IPS-18a (cell line): ENCODE data around the gene NPAS2.

Source experiments
- H3K27ac ChIP-seq: one replicate; pipeline ENCODE4 v1.5.1; 2013; ENCODE audit warnings: low read length
- H3K27me3 ChIP-seq: one replicate; pipeline ENCODE4 v1.6.1; 2013; ENCODE audit warnings: mild to moderate bottlenecking, low read length; ENCODE audit not compliant: control insufficient read depth, insufficient read depth
- H3K36me3 ChIP-seq: one replicate; pipeline ENCODE4 v1.6.1; 2013; ENCODE audit warnings: low read depth, low read length; ENCODE audit not compliant: control insufficient read depth
- H3K4me1 ChIP-seq: one replicate; pipeline ENCODE4 v1.6.1; 2013; ENCODE audit warnings: low read depth, low read length; ENCODE audit not compliant: control insufficient read depth
- H3K4me3 ChIP-seq: one replicate; pipeline ENCODE4 v1.5.1; 2013; ENCODE audit warnings: low read length
- H3K9ac ChIP-seq: one replicate; pipeline ENCODE4 v1.6.1; 2013; ENCODE audit warnings: mild to moderate bottlenecking, low read length, moderate library complexity
- H3K9me3 ChIP-seq: one replicate; pipeline ENCODE4 v1.6.1; 2013; ENCODE audit warnings: low read depth, low read length; ENCODE audit not compliant: control insufficient read depth

The NPAS2 gene

DNA sequence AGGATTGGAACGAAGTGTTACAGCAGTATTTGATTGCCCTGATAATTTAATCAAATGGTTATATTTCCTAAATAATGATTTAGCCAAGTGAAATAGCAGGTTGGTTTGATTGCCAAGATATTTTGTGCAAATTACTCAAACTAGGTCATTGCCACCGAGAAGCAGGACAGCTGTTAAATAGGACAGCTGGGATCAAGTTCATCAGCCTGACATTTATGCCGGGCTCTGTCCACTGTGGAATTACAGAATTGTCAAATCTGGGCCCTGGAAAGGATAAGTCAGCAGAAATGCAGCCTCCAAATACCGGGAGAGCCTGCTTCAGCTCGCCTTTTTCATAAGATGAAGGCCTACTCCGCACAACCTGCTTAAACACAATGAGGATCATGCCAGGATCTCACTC, 108.3 kb downstream of the NPAS2 start:
- H3K27ac ChIP-seq = no peak overlapping the region
- no peak overlapping the region for H3K4me3 ChIP-seq
- H3K27me3 ChIP-seq = no peaks in the 10 kb centered on the region

DNA sequence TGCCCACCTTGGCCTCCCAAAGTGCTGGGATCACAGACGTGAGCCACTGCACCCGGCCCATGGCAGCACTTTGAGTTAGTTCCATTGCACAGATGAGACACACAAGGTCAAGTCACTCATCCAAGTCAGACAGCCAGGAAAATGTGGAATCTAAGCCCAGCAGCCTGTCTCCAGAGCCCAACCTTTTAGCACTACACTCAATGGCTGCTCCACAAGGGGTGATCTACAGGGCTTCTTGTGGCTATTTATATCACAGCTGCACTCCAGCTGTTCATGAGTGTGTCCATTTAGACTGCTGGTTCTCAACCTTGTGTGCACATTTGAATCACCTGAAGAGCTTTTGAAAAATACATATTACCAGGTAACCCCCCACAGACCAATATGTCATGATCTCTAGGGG, 109.2 kb downstream of the NPAS2 start:
- Histone ChIP-seq H3K36me3 (no peaks in the 10 kb centered on the region), H3K4me1 (no peaks in the 10 kb centered on the region), H3K27me3 (no peaks in the 10 kb centered on the region), H3K9me3 (no peaks in the 10 kb centered on the region), H3K27ac (no peak overlapping the region), H3K9ac (no peak overlapping the region), H3K4me3 (no peak overlapping the region)

More for the DNA sequence above, 108.3 kb downstream of the NPAS2 start:
- H3K9me3 ChIP-seq = no peaks in the 10 kb centered on the region
- H3K4me1 ChIP-seq = no peaks in the 10 kb centered on the region
- no peak overlapping the region for H3K9ac ChIP-seq
- no peaks in the 10 kb centered on the region for H3K36me3 ChIP-seq

GRCh38 chr2:100934504-100935371, 114.8 kb downstream of the NPAS2 start:
- no peaks in the 10 kb centered on the region for H3K4me1 ChIP-seq
- H3K9ac ChIP-seq = no peak overlapping the region
- no peaks in the 10 kb centered on the region for H3K36me3 ChIP-seq
- no peak overlapping the region for H3K4me3 ChIP-seq
- no peaks in the 10 kb centered on the region for H3K27me3 ChIP-seq
- no peaks in the 10 kb centered on the region for H3K9me3 ChIP-seq
- H3K27ac ChIP-seq = no peak overlapping the region

DNA sequence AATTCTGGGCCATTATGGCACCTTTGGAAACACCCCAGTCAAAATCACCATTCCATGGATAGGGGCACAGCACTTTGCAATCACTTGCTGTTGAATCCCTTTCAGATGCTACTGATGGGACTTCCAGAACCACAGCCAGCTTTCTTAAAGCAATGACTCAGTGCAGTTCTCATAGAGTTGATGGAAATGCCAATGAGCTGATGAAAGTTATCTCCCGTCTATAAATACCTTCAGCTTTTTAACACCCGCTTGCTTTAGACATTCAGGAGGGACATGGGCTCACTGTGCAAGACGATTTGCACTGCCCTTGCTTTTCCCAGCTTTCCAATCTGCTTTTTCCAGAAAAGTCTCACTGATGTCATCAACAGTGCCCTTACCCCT, 115.4 kb downstream of the NPAS2 start:
- Histone ChIP-seq H3K9me3 (no peaks in the 10 kb centered on the region), H3K27me3 (no peaks in the 10 kb centered on the region), H3K4me1 (no peaks in the 10 kb centered on the region), H3K4me3 (no peak overlapping the region), H3K9ac (no peak overlapping the region), H3K27ac (no peak overlapping the region), H3K36me3 (no peaks in the 10 kb centered on the region)

DNA sequence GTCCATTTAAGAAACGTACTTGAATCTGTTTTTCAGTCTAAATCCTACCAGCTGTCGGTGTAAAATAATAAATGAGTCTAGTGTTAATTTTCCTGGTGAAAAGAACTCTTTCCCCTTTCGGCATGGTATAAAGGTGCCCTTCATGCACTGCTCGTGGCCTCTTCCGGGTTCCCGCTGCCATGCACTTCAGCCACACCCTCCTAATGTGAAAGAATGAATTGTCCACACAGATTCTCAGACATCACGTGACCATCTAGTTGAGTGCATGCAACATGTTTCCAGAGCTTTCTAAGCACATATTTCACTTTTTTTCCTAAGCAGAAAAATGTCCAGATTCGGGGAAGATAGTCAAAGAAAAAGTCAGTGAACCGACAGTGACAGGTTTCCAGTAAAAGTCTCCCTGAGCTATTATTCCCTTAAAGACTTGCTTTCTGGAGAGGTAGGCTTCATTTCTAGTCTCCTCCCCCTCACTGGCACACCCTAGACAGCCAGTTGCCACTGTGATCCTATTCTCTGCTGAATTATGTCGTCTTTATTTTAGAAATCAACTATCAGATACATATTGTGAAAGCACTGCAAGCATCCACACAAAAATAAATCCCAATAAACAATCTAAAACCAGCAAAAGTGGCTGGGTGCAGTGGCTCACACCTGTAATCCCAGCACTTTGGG, 116.3 kb downstream of the NPAS2 start:
- Histone ChIP-seq H3K36me3 (no peaks in the 10 kb centered on the region), H3K9me3 (no peaks in the 10 kb centered on the region), H3K9ac (no peak overlapping the region), H3K27me3 (no peaks in the 10 kb centered on the region), H3K27ac (no peak overlapping the region), H3K4me3 (no peak overlapping the region), H3K4me1 (no peaks in the 10 kb centered on the region)

DNA sequence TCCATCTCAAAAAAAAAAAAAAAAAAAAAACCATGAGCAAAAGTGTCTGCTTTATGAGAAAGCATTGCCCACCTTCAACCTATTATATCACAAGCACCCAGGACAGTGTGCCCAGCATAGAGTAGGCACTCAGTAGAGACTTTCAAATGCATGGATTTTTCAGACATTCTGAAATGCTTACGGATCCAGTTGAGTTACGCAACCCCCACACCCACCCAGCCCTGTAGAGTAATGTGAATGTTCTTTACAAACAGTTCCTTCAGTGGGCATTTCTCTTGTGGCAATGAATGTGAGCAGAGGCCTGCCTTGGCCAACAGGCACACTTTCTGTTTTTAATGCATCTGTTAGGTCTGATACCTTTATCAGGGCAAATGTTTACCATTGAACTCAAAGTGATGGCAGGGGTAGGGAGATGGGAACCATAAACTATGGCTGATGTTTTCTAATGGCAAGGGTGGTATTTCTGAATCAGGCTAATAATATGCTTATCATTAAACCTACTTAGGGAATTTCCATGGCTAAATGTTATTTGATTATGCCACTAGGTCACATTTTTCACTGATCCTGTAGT, 117.1 kb downstream of the NPAS2 start:
- Histone ChIP-seq H3K36me3 (no peaks in the 10 kb centered on the region), H3K4me1 (no peaks in the 10 kb centered on the region), H3K4me3 (no peak overlapping the region), H3K9ac (no peak overlapping the region), H3K27me3 (no peaks in the 10 kb centered on the region), H3K9me3 (no peaks in the 10 kb centered on the region), H3K27ac (no peak overlapping the region)

- no peak overlapping the region for H3K27ac ChIP-seq
- H3K36me3 ChIP-seq = no peaks in the 10 kb centered on the region
- no peak overlapping the region for H3K4me3 ChIP-seq
- no peaks in the 10 kb centered on the region for H3K4me1 ChIP-seq
- no peak overlapping the region for H3K9ac ChIP-seq
- no peaks in the 10 kb centered on the region for H3K9me3 ChIP-seq
- no peaks in the 10 kb centered on the region for H3K27me3 ChIP-seq
These were observed 118.4 kb downstream of the NPAS2 start for GRCh38 chr2:100938031-100939026.

GRCh38 chr2:100939445-100939844, 119.5 kb downstream of the NPAS2 start:
- no peak overlapping the region for H3K27ac ChIP-seq
- no peak overlapping the region for H3K9ac ChIP-seq
- no peak overlapping the region for H3K4me3 ChIP-seq
- H3K27me3 ChIP-seq = no peaks in the 10 kb centered on the region
- H3K36me3 ChIP-seq = no peaks in the 10 kb centered on the region
- no peaks in the 10 kb centered on the region for H3K9me3 ChIP-seq
- no peaks in the 10 kb centered on the region for H3K4me1 ChIP-seq

- Histone ChIP-seq H3K9me3 (no peaks in the 10 kb centered on the region), H3K4me1 (no peaks in the 10 kb centered on the region), H3K4me3 (no peak overlapping the region), H3K27ac (no peak overlapping the region), H3K9ac (no peak overlapping the region), H3K36me3 (no peaks in the 10 kb centered on the region), H3K27me3 (no peaks in the 10 kb centered on the region)
These were observed 120.3 kb downstream of the NPAS2 start for GRCh38 chr2:100940240-100940639.

DNA sequence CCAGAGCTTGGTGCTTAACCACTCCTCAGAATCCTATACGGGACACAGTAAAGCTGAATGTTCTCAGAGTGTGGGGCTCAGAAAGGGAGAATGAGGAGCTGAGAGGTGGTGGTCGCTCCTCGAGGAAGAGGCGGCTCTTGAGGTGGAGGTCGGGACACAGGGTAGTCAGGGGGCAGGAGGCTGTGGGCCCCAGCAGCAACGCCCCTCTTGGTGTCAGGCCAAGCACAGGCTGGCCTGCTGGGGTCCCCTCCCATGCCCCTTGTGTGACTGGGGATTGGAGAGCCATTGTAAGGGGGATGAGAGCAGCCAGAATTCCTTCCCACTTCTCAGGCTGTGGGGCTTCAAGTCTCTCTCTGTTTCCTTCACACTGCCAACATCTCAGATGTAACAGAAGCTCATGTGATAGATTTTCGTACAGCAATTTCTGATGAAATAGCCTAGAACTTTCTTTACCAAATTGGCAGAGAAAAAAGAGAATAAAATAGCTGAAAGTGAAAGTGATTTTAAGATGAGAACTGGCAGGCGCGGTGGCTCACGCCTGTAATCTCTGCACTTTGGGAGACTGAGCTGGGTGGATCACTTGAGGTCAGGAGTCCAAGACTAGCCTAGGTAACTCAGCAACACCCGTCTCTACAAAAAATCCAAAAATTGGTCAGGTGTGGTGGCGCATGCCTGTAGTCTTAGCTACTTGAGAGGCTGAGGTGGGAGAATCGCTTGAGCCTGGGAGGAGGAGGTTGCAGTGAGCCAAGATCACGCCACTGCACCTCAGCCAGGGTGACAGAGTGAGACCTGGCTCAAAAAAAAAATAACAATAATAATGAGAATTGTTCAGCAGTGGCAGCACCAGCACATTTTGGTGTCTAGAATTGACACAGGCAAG, 121.1 kb downstream of the NPAS2 start:
- no peak overlapping the region for H3K4me3 ChIP-seq
- no peaks in the 10 kb centered on the region for H3K9me3 ChIP-seq
- H3K27me3 ChIP-seq = no peaks in the 10 kb centered on the region
- H3K9ac ChIP-seq = no peak overlapping the region
- H3K4me1 ChIP-seq = no peaks in the 10 kb centered on the region
- H3K27ac ChIP-seq = no peak overlapping the region
- no peaks in the 10 kb centered on the region for H3K36me3 ChIP-seq
